Memory B cell (primary cell): ENCODE results near the gene TSPOAP1.
A peak's percentile ranks its signal among the peaks of the same experiment; 100 is the strongest.

ENCODE experiments used
- ATAC-seq: fragments of 150-1000 bp; cut with Tn5 transposase; 2 replicates; pipeline ENCODE4 v1.10.0; 2021; ENCODE audit warnings: low read depth, mild to moderate bottlenecking, moderate library complexity
- DNase-seq, 2 donors: peaks; one replicate each; pipeline ENCODE4 v3.0.0; 2022; ENCODE audit warnings: low spot score in 2 of 2
- H3K27ac Mint-ChIP-seq: one replicate; pipeline ENCODE4 v1.8.0; 2022; ENCODE audit warnings: mild to moderate bottlenecking, moderate library complexity, mixed read lengths
- H3K27me3 Mint-ChIP-seq: one replicate; pipeline ENCODE4 v1.8.0; 2022; ENCODE audit warnings: mixed read lengths
- H3K36me3 Mint-ChIP-seq: one replicate; pipeline ENCODE4 v1.8.0; 2022; ENCODE audit warnings: mild to moderate bottlenecking, mixed read lengths
- H3K4me1 Mint-ChIP-seq: one replicate; pipeline ENCODE4 v1.8.0; 2022; ENCODE audit warnings: mixed read lengths
- H3K4me3 Mint-ChIP-seq: one replicate; pipeline ENCODE4 v1.8.0; 2022; ENCODE audit warnings: mild to moderate bottlenecking, moderate library complexity, mixed read lengths
- H3K9me3 Mint-ChIP-seq: one replicate; pipeline ENCODE4 v1.8.0; 2022; ENCODE audit warnings: mixed read lengths

Gene TSPOAP1

DNA sequence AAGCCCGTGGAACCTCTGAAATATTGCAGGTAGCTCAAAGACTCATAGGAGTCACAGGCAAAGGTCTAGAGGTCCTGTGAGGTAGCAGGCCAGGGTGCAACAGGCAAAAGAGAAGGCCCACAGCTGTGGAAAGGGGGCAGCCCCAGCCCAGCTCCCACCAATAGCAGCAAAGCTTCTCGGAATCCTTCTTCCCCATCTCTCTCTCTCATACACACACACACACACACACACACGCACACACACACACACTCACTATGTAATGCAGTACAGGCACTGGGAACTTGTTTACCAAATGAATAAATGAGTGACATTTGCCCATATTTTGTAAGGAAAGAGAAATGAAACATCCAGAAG, 40.2 kb upstream of the TSPOAP1 start:
- Mint-ChIP-seq H3K9me3 (no peaks in the 10 kb centered on the region), H3K36me3 (no peaks in the 10 kb centered on the region), H3K4me1 (peaks cover 14% of the 10 kb centered on the region), H3K4me3 (no peak overlapping the region), H3K27me3 (no peaks in the 10 kb centered on the region), H3K27ac (no peak overlapping the region)
- DNase-seq (no peak), ATAC-seq (peak; percentile 66)

DNA sequence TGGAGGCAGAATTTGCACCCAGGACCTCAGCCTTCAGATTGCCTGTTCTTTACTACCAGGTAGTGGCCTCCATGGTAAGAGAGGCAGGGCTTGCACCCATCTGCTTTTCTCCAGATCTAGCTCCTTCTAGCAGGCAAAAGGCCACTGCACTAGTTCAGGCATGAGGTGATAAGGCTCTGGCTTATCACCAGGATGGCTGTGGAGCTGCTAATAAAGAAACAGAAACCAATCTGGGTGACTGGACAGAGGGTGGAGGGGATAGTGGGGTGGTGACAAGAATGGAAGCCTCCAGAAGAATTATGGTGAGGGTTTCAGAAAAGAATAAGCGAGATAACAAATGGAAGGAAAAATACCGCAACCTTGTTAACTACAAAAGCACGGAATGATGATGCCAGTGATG, 38.9 kb upstream of the TSPOAP1 start:
- no peak overlapping the region for H3K4me3 Mint-ChIP-seq
- H3K27me3 Mint-ChIP-seq = no peaks in the 10 kb centered on the region
- H3K9me3 Mint-ChIP-seq = no peaks in the 10 kb centered on the region
- no peak for DNase-seq
- no peak overlapping the region for H3K27ac Mint-ChIP-seq
- peaks cover 14% of the 10 kb centered on the region for H3K4me1 Mint-ChIP-seq
- no peak for ATAC-seq
- no peaks in the 10 kb centered on the region for H3K36me3 Mint-ChIP-seq

DNA sequence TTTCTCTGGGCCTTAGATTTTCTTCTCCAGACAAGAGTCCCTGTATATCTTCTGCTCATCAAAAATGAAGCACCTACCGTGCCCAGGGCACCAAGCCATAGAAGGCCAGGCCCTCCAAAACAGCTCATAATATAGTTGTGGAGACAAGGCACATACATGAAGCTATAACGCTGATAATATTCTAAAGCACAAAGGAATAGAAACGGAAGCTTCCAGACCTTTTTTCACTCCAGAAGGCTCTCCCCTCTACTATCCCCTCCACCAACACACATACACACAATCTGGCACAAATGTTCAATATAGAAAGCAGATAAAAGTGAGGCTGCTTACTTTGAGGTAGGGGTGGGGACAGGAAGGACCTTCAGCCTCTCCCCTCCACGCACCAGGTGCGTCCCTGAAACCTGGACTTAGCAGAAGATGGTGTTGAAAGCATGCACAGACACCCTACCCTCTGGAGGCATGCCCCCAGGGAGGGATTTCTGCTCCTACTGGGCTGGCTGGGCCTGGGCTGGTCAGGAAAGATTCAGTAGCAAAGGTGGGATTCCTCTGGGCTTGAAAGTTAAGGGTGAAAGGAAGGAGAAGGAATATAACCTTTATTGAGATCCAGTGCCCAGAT, 37.5 kb upstream of the TSPOAP1 start:
- ATAC-seq (no peak), DNase-seq (no peak)
- Mint-ChIP-seq H3K27me3 (no peaks in the 10 kb centered on the region), H3K4me3 (no peak overlapping the region), H3K36me3 (peaks cover 2% of the 10 kb centered on the region), H3K4me1 (peaks cover 14% of the 10 kb centered on the region), H3K27ac (no peak overlapping the region), H3K9me3 (no peaks in the 10 kb centered on the region)

DNA sequence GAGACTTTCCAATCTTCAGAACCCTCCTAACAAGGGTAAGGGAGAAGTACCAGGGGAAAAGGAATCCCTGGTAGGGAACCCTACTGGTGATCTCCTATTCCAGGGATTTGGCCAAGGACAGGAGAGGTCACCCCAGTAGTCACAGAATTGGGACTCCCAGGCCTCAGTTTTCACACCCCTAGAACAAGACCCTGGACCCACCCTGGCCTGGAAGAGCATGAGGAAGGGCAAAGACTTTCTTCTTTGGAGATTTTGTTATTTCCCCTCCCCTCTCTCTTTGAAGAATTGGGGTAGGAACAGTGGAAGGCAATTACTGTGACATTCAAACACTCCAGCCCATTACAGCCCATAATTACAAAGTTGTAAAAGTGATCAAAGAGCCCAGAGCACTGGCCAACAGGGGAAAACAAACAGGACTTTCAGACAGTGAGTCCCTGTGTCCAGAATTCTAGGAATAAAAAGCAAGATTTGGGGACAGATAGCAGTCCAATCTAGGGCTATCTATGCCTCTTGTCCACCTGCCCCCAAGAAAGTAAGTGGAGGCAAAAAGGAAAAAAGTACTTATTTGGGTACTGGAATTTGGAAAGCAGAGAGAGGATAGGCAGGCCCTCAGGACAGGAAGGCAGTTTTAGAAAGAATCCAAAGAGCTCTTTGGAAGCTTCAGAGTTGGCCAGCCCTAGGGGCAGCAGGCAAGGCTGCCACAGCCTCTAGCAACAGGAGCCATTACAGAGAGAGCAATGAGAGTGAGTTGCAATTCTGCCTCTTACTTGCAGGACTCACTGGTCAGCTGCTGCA, 36.8 kb upstream of the TSPOAP1 start:
- no peak overlapping the region for H3K27ac Mint-ChIP-seq
- H3K9me3 Mint-ChIP-seq = no peaks in the 10 kb centered on the region
- DNase-seq (no peak), ATAC-seq (no peak)
- peaks cover 2% of the 10 kb centered on the region for H3K36me3 Mint-ChIP-seq
- no peak overlapping the region for H3K4me3 Mint-ChIP-seq
- peaks cover 12% of the 10 kb centered on the region for H3K4me1 Mint-ChIP-seq
- H3K27me3 Mint-ChIP-seq = no peaks in the 10 kb centered on the region

DNA sequence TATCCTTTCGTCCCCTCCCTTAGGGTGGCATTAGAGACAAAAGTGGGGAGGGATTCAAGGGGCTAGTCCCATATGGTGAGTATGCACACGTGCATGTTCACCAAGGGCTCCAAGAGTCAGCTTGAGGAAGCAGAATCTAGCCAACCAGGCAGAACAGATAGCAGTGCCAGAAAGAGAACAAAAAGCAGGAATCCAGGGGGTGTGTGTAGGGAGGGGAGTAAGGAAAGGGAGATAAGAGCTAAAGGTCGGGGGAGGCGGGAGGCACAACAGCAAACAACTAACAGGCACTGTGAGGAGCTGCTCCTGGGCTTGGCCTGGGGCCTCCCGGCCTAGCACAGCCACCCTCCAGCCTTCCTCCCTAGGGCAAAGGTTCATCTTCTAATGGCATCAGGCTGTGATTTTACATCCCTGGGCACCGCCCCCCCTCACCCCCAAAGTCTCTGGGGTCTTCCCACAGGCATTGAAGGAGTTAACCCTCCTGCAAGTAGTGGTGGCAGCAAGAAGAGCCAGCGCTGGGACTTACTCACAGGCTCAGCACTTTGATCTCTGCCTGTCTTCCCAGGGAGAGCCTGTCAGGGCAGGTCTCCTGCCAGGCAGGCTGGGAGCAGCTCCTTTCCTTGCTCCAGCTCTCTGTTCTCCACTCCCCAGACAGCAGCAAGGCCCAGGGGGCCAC, 35.8 kb upstream of the TSPOAP1 start:
- Mint-ChIP-seq H3K4me3 (no peak overlapping the region), H3K36me3 (peaks cover 2% of the 10 kb centered on the region), H3K27me3 (no peaks in the 10 kb centered on the region), H3K9me3 (no peaks in the 10 kb centered on the region), H3K27ac (no peak overlapping the region), H3K4me1 (peaks cover 8% of the 10 kb centered on the region)
- DNase-seq = no peak
- ATAC-seq = no peak

DNA sequence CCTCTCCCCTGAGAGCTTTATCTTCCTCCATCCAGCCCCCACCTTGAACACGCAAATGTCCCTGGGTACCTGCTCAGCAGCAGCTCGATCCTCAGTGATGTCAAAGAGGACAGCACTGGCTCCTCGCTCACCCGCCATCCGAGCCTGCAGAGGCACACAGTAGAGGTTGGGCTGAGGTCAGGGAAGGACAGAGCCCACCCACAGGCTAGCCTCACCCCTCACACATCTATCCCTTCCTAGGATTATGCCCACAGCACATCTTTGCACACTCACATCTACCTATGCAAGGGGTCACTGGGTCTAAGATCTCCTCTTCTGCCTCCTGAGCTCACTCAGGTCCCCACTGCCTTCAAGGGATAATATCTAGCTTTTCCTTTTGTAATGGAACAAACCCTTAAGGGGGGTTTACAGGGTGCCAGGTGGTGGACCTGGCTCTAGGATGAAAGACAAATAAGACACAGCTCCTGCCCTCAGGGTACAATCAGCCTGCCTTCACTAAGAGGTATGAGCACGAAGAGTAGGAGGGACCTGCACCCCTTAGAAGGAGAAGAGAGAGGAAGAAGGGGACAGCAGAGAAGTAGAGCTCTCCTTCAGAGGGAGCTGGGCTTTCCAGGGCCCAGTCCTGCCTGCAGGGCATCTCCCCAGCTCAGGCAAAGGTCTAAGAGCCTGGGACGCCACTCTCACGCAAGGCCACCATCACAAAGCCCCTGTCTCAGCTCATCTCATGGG, 35.0 kb upstream of the TSPOAP1 start:
- no peak for ATAC-seq
- H3K4me1 Mint-ChIP-seq = peaks cover 2% of the 10 kb centered on the region
- peaks cover 2% of the 10 kb centered on the region for H3K36me3 Mint-ChIP-seq
- H3K27me3 Mint-ChIP-seq = no peaks in the 10 kb centered on the region
- H3K27ac Mint-ChIP-seq = no peak overlapping the region
- H3K9me3 Mint-ChIP-seq = no peaks in the 10 kb centered on the region
- no peak for DNase-seq
- no peak overlapping the region for H3K4me3 Mint-ChIP-seq

DNA sequence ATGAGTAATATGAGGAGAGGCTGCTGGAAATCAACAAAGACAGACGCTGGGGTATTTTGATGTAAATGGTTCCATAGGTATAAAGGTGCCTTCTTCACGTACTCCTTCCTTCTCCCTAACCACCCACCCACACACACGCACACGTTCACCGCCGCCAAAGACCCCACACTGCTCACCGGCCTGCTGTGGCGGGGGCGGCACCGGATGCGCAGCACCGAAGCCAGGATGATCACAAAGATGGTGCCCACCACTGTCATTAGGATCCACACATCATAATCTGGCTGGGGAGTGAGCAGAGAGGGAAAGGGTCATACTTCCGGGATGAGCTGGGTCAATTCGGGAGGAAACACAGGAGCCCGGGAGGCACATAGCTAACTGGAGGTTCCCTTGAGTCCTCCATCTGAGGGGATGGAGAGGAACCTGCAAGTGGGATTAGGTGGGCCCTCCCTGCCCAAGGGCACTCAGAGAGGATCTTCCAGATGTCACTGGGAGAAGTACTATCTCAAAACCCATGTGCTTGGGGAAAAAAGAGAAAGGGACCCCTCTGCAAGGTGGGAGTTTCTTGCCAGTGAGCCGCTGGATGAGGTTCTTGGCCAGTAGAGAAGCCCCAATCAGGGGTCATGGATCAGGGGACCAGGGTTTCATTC, 33.9 kb upstream of the TSPOAP1 start:
- Mint-ChIP-seq H3K27me3 (no peaks in the 10 kb centered on the region), H3K36me3 (peaks cover 2% of the 10 kb centered on the region), H3K4me3 (no peak overlapping the region), H3K27ac (no peak overlapping the region), H3K9me3 (no peaks in the 10 kb centered on the region), H3K4me1 (peaks cover 2% of the 10 kb centered on the region)
- no peak for DNase-seq
- ATAC-seq = no peak

DNA sequence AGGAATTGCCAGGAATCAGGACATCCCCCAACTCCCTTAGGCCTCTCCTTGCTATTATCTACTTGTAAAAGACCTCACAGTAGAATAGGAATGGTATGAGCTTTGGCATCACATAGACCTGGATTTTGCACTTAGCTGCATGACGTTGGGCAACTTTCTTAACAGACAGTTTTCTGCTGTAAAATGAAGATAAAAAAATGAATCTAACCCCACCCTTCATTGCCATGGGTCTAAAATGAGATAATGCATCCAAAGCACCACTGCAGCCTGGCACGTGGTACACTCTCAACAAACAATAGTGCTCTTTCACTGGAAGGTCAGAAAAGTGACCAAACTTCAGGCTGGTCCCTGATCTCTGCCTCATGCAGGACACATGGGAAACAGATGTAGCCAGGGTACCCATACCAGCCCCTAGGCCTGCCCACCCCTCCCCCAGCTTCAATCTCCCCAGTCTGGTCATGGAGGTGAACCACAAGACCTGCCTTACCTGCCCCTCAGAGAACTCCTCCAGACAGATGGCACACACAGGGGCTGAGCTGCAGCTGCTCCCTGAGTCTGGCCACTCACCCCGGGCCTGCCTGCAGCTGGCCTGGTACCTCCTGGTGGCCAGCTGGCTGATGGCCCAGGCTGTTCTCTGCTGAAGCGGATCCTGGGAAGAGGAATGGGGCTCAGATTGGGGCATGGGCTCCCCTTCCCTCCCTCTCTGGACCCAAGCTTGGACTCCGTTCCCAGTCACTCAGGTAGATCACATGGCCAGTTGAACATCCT, 31.9 kb upstream of the TSPOAP1 start:
- DNase-seq (no peak), ATAC-seq (no peak)
- H3K36me3 Mint-ChIP-seq = peaks cover 2% of the 10 kb centered on the region
- H3K27me3 Mint-ChIP-seq = no peaks in the 10 kb centered on the region
- H3K27ac Mint-ChIP-seq = no peak overlapping the region
- no peak overlapping the region for H3K4me3 Mint-ChIP-seq
- H3K4me1 Mint-ChIP-seq = peaks cover 5% of the 10 kb centered on the region
- no peaks in the 10 kb centered on the region for H3K9me3 Mint-ChIP-seq

DNA sequence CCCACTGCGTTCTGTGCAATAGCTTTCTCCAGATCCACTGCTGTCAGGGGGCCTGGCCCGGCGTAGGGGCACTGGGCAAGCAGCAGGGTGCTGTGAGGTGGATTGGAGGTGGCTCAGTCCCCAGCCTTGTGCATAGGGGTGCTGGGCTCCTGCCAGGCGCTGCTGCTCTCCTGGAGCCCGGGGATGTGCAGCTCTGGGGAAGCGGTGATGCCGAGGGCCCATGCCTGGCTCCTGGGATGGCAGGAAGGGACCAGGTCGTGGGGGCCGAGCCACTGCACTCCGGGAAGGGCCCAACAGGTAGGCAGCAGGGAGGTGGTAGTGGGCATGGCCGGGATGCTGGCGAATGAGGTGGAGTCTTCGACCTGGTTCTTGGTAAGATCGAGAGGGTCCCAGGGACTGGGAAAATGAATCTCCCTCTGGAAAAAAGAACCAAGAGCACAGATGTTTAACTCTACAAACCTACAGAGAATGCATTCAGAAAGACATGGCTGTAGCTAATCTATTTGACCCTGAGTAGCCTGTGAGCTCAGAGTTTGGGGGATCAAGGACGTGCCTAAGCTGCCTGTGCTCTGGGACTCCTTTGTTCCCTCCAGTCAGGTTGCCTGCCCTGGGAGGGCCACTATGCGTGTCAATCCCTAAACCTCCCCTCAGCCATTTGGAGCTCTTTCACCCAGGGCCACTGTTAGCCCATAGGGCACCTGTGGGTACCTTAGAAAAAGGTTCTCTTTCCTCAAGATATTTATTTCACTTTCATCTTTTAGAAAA, 30.0 kb upstream of the TSPOAP1 start:
- no peak overlapping the region for H3K4me3 Mint-ChIP-seq
- H3K36me3 Mint-ChIP-seq = peaks cover 2% of the 10 kb centered on the region
- H3K4me1 Mint-ChIP-seq = peaks cover 3% of the 10 kb centered on the region
- no peak overlapping the region for H3K27ac Mint-ChIP-seq
- no peak for DNase-seq
- H3K27me3 Mint-ChIP-seq = no peaks in the 10 kb centered on the region
- no peak for ATAC-seq
- H3K9me3 Mint-ChIP-seq = no peaks in the 10 kb centered on the region

DNA sequence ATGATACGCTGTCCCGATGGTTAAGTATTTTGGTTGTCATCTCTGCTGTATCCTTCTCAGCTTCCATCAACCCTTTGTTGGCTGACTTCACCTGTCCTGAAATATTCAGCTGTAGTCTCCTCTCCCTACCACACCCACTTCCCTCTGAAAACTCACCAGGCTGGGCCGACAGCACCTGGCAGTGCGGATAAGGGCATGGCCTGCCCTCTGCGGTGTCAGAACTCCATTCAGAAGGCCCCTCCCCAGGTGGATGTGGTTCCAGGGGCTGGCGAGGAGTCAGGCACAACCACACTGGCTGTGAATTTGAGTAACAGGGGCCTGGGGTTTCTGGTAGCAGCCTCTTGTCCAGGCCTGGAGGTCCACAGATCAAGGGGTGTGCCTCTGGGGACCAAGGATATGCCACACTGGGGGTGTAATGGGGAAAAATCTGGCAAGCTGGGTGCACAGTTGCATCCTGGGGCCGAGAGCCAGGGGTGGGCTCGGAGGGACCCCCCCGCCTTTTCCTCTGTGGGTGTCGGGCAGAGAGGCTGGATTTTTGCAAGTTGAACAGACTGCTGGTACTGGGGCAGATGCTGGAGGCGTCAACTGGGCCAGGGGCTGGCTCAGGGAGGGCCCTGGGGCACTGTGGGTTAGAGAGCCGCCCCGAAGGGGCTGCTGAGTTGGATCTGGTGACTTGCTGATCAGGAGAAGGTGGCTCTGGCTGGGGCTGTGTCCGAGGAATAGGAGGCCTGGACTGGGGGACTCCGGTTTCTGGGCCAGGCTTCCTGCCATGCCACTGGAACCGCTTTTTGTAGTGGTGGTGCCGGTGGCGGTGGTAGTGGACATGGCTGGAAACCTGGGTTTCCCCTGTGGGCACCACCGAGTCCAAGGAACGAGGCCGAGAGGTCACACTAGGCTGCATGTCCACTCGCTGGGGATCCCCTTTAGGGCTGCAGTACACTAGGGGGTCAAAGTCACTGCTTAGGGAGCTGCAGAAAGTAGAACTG, 29.0 kb upstream of the TSPOAP1 start:
- H3K36me3 Mint-ChIP-seq = peaks cover 2% of the 10 kb centered on the region
- no peak for ATAC-seq
- no peak overlapping the region for H3K4me3 Mint-ChIP-seq
- H3K9me3 Mint-ChIP-seq = no peaks in the 10 kb centered on the region
- no peaks in the 10 kb centered on the region for H3K27me3 Mint-ChIP-seq
- H3K4me1 Mint-ChIP-seq = peaks cover 8% of the 10 kb centered on the region
- no peak for DNase-seq
- no peak overlapping the region for H3K27ac Mint-ChIP-seq

DNA sequence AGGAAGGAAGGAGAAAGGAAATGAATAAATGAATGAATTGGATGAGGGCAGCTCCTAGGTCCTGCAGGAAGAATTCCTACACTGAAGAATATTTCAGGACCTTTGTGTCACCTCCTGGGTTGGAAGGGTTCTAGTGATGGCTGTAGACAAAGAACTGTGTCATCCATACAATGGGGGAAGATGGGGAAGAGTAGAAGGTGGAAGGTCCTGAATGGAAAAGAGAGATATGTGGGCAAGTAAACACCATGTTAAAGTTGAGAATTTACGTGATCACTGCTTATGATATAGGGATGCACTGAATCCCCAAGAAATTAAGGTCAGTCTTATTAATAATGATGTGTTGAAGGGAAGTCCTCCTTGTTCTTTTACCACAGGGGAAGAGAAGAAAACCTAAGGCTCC, 27.6 kb upstream of the TSPOAP1 start:
- Mint-ChIP-seq H3K4me3 (no peak overlapping the region), H3K9me3 (no peaks in the 10 kb centered on the region), H3K36me3 (peaks cover 1% of the 10 kb centered on the region), H3K27ac (peak overlapping the region; percentile 72), H3K4me1 (peaks cover 16% of the 10 kb centered on the region), H3K27me3 (no peaks in the 10 kb centered on the region)
- ATAC-seq (no peak), DNase-seq (no peak)
